Loucy (cell line): ENCODE results near the gene ISG20L2.

ENCODE experiments used
- H2AFZ ChIP-seq: fragments of 200-600 bp; sonication (generic); 2 replicates; pipeline ENCODE4 v1.6.0; 2016; ENCODE audit warnings: antibody characterized with exemption, mild to moderate bottlenecking, low read length, moderate library complexity
- H3F3A ChIP-seq: fragments of 200-600 bp; 2 replicates; pipeline ENCODE4 v1.6.0; 2016; ENCODE audit warnings: antibody characterized with exemption, low read depth, mild to moderate bottlenecking
- H3K27me3 ChIP-seq: fragments of 200-600 bp; sonication (generic); 2 replicates; pipeline ENCODE4 v1.6.1; 2014; ENCODE audit warnings: low read length, mild to moderate bottlenecking; ENCODE audit not compliant: insufficient read depth, poor library complexity, severe bottlenecking
- H3K36me3 ChIP-seq: fragments of 200-600 bp; sonication (generic); 2 replicates; pipeline ENCODE4 v1.6.1; 2016; ENCODE audit warnings: low read length; ENCODE audit not compliant: insufficient read depth
- H3K4me1 ChIP-seq: fragments of 200-600 bp; sonication (generic); 2 replicates; pipeline ENCODE4 v1.5.1; 2014; ENCODE audit warnings: low read length, mild to moderate bottlenecking; ENCODE audit not compliant: insufficient read depth, poor library complexity, severe bottlenecking
- H3K4me2 ChIP-seq: fragments of 200-600 bp; sonication (generic); 2 replicates; pipeline ENCODE4 v1.6.0; 2014; ENCODE audit warnings: antibody characterized with exemption, low read length, low read depth, mild to moderate bottlenecking; ENCODE audit not compliant: poor library complexity, severe bottlenecking
- H3K4me3 ChIP-seq: fragments of 200-600 bp; sonication (generic); 2 replicates; pipeline ENCODE4 v1.5.1; 2014; ENCODE audit warnings: low read length, mild to moderate bottlenecking, mixed read lengths; ENCODE audit not compliant: poor library complexity, severe bottlenecking
- H3K79me2 ChIP-seq: fragments of 200-600 bp; sonication (generic); 2 replicates; pipeline ENCODE4 v1.6.1; 2014; ENCODE audit warnings: low read length; ENCODE audit not compliant: insufficient read depth
- H3K9ac ChIP-seq: fragments of 200-600 bp; sonication (generic); 2 replicates; pipeline ENCODE4 v1.6.0; 2014; ENCODE audit warnings: mild to moderate bottlenecking, low read depth, low read length, moderate library complexity; ENCODE audit not compliant: poor library complexity, severe bottlenecking
- H3K9me2 ChIP-seq: fragments of 200-600 bp; sonication (generic); replicated peaks from 2 replicates; pipeline ENCODE4 v1.6.1; 2016; ENCODE audit warnings: low read depth, low read length, mixed read lengths
- H3K9me3 ChIP-seq: fragments of 200-600 bp; sonication (generic); 2 replicates; pipeline ENCODE4 v1.6.1; 2014; ENCODE audit warnings: mild to moderate bottlenecking, antibody characterized with exemption, low read length, low read depth; ENCODE audit not compliant: insufficient read depth
- H4K20me1 ChIP-seq: fragments of 200-600 bp; sonication (generic); 2 replicates; pipeline ENCODE4 v1.6.0; 2014; ENCODE audit warnings: antibody characterized with exemption, low read length, mild to moderate bottlenecking; ENCODE audit not compliant: insufficient read depth, poor library complexity, severe bottlenecking
- CTCF ChIP-seq: fragments of 200-600 bp; sonication (generic); conservative IDR thresholded peaks from 2 replicates; pipeline ENCODE4 v1.5.1; 2014; ENCODE audit warnings: mild to moderate bottlenecking, antibody characterized with exemption, low read length
- EZH2phosphoT487 ChIP-seq: fragments of 200-600 bp; IDR thresholded peaks from 2 replicates; pipeline ENCODE4 v1.6.1; 2018; ENCODE audit warnings: antibody characterized with exemption, mild to moderate bottlenecking, moderate library complexity, borderline replicate concordance

Gene ISG20L2

DNA sequence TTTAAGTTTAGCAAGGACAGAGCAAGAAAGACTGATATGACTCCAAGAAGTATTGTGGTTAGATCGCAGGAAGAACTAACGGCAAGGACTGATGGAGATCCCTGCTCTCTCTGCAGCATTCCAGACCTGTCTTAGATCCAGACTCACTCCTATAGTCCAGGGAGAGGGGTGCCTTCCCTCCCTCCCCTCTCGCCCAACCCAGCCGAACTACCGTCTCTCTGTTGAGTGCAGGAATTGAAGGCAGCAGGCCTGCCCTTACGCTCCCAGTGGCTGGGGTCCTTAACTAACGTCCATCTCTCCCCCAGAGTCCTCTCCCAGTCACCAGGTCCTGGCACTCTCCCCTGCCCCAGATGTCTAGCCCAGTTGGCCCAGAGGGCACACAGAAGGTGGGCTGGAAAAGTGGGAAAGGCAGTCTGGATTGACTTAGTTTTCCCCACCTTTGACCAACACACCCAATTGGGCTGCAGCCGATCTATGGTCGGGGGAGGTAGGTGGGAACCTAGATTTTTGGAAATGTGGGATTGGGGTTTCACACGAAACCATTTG is 24.3 kb downstream of the ISG20L2 start:
- Histone ChIP-seq H4K20me1 (no peaks in the 10 kb centered on the region), H3K27me3 (no peaks in the 10 kb centered on the region), H3K36me3 (no peaks in the 10 kb centered on the region), H2AFZ (no peak overlapping the region), H3K4me2 (no peak overlapping the region), H3K9me2 (no peaks in the 10 kb centered on the region), H3K4me1 (peaks cover 17% of the 10 kb centered on the region), H3K9ac (no peak overlapping the region), H3F3A (no peaks in the 10 kb centered on the region), H3K4me3 (no peak overlapping the region), H3K79me2 (no peaks in the 10 kb centered on the region), H3K9me3 (no peaks in the 10 kb centered on the region)
- TF ChIP-seq CTCF = no peak
- no peak for TF ChIP-seq EZH2phosphoT487

DNA sequence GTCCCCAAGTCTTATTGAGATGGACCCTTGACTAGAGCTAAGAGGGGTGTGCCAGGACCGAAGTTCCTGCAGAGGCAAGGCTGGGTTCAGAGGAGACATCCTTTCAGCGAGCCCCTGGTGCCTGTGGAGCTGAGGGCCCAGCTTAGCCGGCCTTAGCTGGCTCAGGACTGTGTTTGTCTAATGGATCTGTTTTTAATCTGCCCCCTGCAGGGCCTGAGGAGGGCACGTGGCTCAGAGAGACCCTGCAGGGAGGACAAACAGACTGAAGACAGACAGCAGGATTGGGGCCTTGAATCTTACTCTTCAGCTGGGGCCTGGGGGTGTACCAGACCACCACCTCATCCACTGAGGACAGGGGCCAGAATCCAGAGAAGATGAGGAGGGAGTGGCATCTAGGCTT is 24.8 kb downstream of the ISG20L2 start:
- no peak overlapping the region for H3K4me3 ChIP-seq

DNA sequence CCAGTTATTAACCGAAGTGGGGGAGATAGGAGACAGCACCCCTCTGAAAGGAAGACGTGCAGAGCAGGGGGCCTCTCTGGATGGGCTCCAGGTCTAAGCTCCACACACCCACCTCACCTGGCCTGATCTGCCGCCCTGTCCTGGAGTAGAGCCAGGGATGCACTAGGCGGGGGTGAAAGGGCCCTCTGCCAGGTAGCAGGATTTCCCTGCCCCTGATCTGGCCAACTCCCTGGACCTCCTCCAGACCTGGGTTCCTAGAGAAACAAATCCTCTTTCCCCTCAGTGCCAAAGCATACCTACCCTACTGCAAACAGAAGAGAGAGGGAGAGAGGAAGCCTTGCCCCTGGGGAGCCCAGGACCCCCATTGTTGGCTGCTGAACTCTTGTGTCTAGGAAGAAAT is 25.2 kb downstream of the ISG20L2 start:
- Histone ChIP-seq H3F3A (no peaks in the 10 kb centered on the region), H3K9ac (no peak overlapping the region), H4K20me1 (no peaks in the 10 kb centered on the region), H3K4me3 (no peak overlapping the region), H3K79me2 (no peaks in the 10 kb centered on the region), H3K9me3 (no peaks in the 10 kb centered on the region), H3K27me3 (no peaks in the 10 kb centered on the region), H3K36me3 (no peaks in the 10 kb centered on the region), H3K9me2 (no peaks in the 10 kb centered on the region), H3K4me2 (no peak overlapping the region), H2AFZ (no peak overlapping the region), H3K4me1 (peaks cover 17% of the 10 kb centered on the region)
- TF ChIP-seq EZH2phosphoT487 = no peak
- TF ChIP-seq CTCF = no peak

More for the DNA sequence above, 24.8 kb downstream of the ISG20L2 start:
- Histone ChIP-seq H3K27me3 (no peaks in the 10 kb centered on the region), H3K79me2 (no peaks in the 10 kb centered on the region), H3K36me3 (no peaks in the 10 kb centered on the region), H3F3A (no peaks in the 10 kb centered on the region), H2AFZ (no peak overlapping the region), H3K9me2 (no peaks in the 10 kb centered on the region), H3K4me2 (no peak overlapping the region), H3K4me1 (peaks cover 17% of the 10 kb centered on the region), H3K9me3 (no peaks in the 10 kb centered on the region), H3K9ac (no peak overlapping the region), H4K20me1 (no peaks in the 10 kb centered on the region)
- TF ChIP-seq EZH2phosphoT487 (no peak), CTCF (no peak)
